C4-2B (cell line): Measurements from ENCODE around the gene RIBC1.

ENCODE experiments used
- ZFX ChIP-seq: fragments of 450-650 bp; IDR thresholded peaks from 2 replicates; pipeline ENCODE4 v1.6.1; 2017
- TF ChIP-seq, protein P1 (sequence below): fragments of 450-650 bp; conservative IDR thresholded peaks from 2 replicates; pipeline ENCODE4 v1.5.1; 2017; ENCODE audit warnings: mild to moderate bottlenecking

GRCh38 chrX:53441531-53442321, 19.1 kb downstream of the RIBC1 start:
- TF ChIP-seq, protein P1, sequence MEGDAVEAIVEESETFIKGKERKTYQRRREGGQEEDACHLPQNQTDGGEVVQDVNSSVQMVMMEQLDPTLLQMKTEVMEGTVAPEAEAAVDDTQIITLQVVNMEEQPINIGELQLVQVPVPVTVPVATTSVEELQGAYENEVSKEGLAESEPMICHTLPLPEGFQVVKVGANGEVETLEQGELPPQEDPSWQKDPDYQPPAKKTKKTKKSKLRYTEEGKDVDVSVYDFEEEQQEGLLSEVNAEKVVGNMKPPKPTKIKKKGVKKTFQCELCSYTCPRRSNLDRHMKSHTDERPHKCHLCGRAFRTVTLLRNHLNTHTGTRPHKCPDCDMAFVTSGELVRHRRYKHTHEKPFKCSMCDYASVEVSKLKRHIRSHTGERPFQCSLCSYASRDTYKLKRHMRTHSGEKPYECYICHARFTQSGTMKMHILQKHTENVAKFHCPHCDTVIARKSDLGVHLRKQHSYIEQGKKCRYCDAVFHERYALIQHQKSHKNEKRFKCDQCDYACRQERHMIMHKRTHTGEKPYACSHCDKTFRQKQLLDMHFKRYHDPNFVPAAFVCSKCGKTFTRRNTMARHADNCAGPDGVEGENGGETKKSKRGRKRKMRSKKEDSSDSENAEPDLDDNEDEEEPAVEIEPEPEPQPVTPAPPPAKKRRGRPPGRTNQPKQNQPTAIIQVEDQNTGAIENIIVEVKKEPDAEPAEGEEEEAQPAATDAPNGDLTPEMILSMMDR = no peak
- TF ChIP-seq ZFX = no peak
